Measurements from ENCODE around the gene KCNAB1. TPM values are rescaled to one million over a fixed set of nuclear protein-coding genes. Genes with fewer than 3 reads are reported as not detected.

Gene KCNAB1
- total and polyA plus RNA-seq, 2 of the 8 experiments (the other 6 are each of a cell fraction or from before 2014, with no cell fraction given), result 0.51 to 2.3 TPM

GRCh38 chr3:156483426-156483825 lies 363.0 kb downstream of the KCNAB1 start:
- no peak overlapping the region for H3K56ac ChIP-seq (replicated peaks; ENCODE audit: insufficient read length, low read depth, low read length)
- peaks cover 0 to 3% (median 0%) of the 10 kb centered on the region in 4 experiments; a peak in 1 of 7 replicates for H3K4me1 ChIP-seq (replicated peaks in 1 of 4; ENCODE audit: control insufficient read depth in 3 of 4, insufficient read depth in 4 of 4, low read length in 3 of 4)
- H3K23me2 ChIP-seq (ENCODE audit: low read depth, low read length), result no peaks in the 10 kb centered on the region
- FAIRE-seq, result no peak
- no peak overlapping the region for H4K8ac ChIP-seq (ENCODE audit: extremely low read depth, insufficient read depth, low read length)
- no peak overlapping the region for H2BK12ac ChIP-seq (ENCODE audit: low read depth, low read length)
- H3K23ac ChIP-seq (ENCODE audit: insufficient read length), result no peak overlapping the region
- H3K36me3 ChIP-seq (ENCODE audit: control insufficient read depth in 2 of 4, insufficient read depth in 4 of 4, low read length in 3 of 4), result no peaks in the 10 kb centered on the region
- H3K4ac ChIP-seq (replicated peaks; ENCODE audit: insufficient read length, low read depth, low read length), result no peak overlapping the region
- CTCF ChIA-PET (ENCODE audit: partially characterized antibody), result interaction anchor here (1.1 to 5.2 kb wide), 7 partner anchors 9 to 333 kb away, joined by 3 to 35 read pairs (median 4); no protein-coding TSS in a partner anchor
- no peak overlapping the region for H2AK5ac ChIP-seq (ENCODE audit: low read depth, low read length)
- H2BK20ac ChIP-seq (ENCODE audit: low read length), result no peak overlapping the region
- no peak overlapping the region for H4K91ac ChIP-seq (replicated peaks; ENCODE audit: insufficient read length, low read length)
- H3K4me2 ChIP-seq (ENCODE audit: insufficient read depth in 1 of 2, low read depth in 2 of 2, low read length in 2 of 2), result no peak overlapping the region
- H2BK120ac ChIP-seq (replicated peaks; ENCODE audit: low read depth, low read length), result no peak overlapping the region
- no peak overlapping the region for H3K27ac ChIP-seq (ENCODE audit: low read depth, low read length)
- H4K20me1 ChIP-seq (replicated peaks in 1 of 2; ENCODE audit: control insufficient read depth in 1 of 2, insufficient read depth in 2 of 2, low read length in 2 of 2), result no peaks in the 10 kb centered on the region
- H3K14ac ChIP-seq (ENCODE audit: insufficient read length), result no peak overlapping the region
- WGBS, 2 experiments (ENCODE audit: extremely low coverage in 1 of 2, insufficient coverage in 1 of 2, insufficient read length in 1 of 2, insufficient replicate concordance in 2 of 2, low coverage in 1 of 2, low lambda C conversion rate in 2 of 2, missing lambda C conversion rate in 1 of 2), result 96% methylated on average over 1 of the region's 1 CpG; no CpG with 5 or more reads in 1 of the 2 experiments
- no peak overlapping the region for H3K4me3 ChIP-seq (ENCODE audit: extremely low read depth in 1 of 4, insufficient read depth in 2 of 4, low read depth in 3 of 4, low read length in 4 of 4)
- H3K79me1 ChIP-seq (ENCODE audit: low read depth, low read length), result no peaks in the 10 kb centered on the region
- no peak overlapping the region for H2AFZ ChIP-seq (ENCODE audit: low read length)
- H3K79me2 ChIP-seq (ENCODE audit: control insufficient read depth in 1 of 2, insufficient read depth in 2 of 2, low read length in 2 of 2), result no peaks in the 10 kb centered on the region
- POLR2A ChIA-PET (ENCODE audit: partially characterized antibody), result no interaction called here
- no peak overlapping the region for H4K5ac ChIP-seq (ENCODE audit: insufficient read length, low read depth, low read length)
- no peak overlapping the region for H3K18ac ChIP-seq (ENCODE audit: extremely low read depth, low read length)
- H2BK15ac ChIP-seq (ENCODE audit: low read length), result no peak overlapping the region
- DNase-seq (ENCODE audit: low read depth in 1 of 2, low spot score in 2 of 2), result no peak
- no peak overlapping the region for H3K9ac ChIP-seq (replicated peaks in 1 of 4; ENCODE audit: extremely low read depth in 1 of 4, low read depth in 3 of 4, low read length in 3 of 4)
- H2BK5ac ChIP-seq (ENCODE audit: low read depth, low read length), result no peak overlapping the region
- no peaks in the 10 kb centered on the region for H3K27me3 ChIP-seq (replicated peaks in 1 of 4; ENCODE audit: control insufficient read depth in 3 of 4, extremely low read depth in 1 of 4, insufficient read depth in 3 of 4, low read length in 3 of 4)
- H3K9me3 ChIP-seq (ENCODE audit: insufficient read depth in 2 of 2, low read depth in 1 of 2, low read length in 1 of 2), result no peaks in the 10 kb centered on the region
- TF ChIP-seq ATF3 (IDR thresholded peaks at IDR 0.05; ENCODE audit: insufficient read depth, low read depth, low read length) (no peak), EGR1 (IDR thresholded peaks at IDR 0.05; ENCODE audit: borderline replicate concordance, low read depth, low read length) (no peak), TAF1 (IDR thresholded peaks at IDR 0.05; ENCODE audit: low read depth, low read length) (no peak), ASH2L (IDR thresholded peaks at IDR 0.05; ENCODE audit: low read length) (no peak), ZNF274 (IDR thresholded peaks at IDR 0.05; ENCODE audit: borderline replicate concordance, extremely low read depth, low read length) (no peak), MAFK (IDR thresholded peaks at IDR 0.05; ENCODE audit: low read depth, low read length) (no peak)

Data from H1 (cell line).